Fibroblast of lung (primary cell): ENCODE results near the gene PLA2G4B.

Experiments used
- CTCF ChIP-seq, 2 donors: IDR thresholded peaks in 1 of 2; conservative IDR thresholded peaks in 1 of 2; 1 replicate in 1 of 2; 2 replicates in 1 of 2; pipeline ENCODE4 v1.5.1; 2011 to 2012; ENCODE audit warnings: low read length in 2 of 2, control low read depth in 1 of 2, inconsistent platforms in 1 of 2, low read depth in 1 of 2, mild to moderate bottlenecking in 1 of 2
- EZH2 ChIP-seq: IDR thresholded peaks from 2 replicates; pipeline ENCODE4 v1.5.1; 2012; ENCODE audit warnings: low read length, control low read depth, mild to moderate bottlenecking; ENCODE audit errors: missing control alignments

- TF ChIP-seq CTCF (conservative IDR thresholded peaks at IDR 0.05 in 1 of 2, IDR thresholded peaks at IDR 0.05 in 1 of 2; ENCODE audit: low read depth in 1 of 2, low read length in 2 of 2) = peak; percentile 89 to 94
- TF ChIP-seq EZH2 = no peak
These were observed 27.0 kb upstream of the PLA2G4B start for GRCh38 chr15:41811432-41812195.
